GM20000 (cell line): Measurements from ENCODE around the gene C2CD3.

Source experiments
- DNase-seq: peaks from one replicate; pipeline ENCODE4 v3.0.0; 2012; ENCODE audit warnings: low spot score
- CTCF ChIP-seq: IDR thresholded peaks from 2 replicates; pipeline ENCODE4 v1.5.1; 2012; ENCODE audit warnings: mild to moderate bottlenecking, control low read depth; ENCODE audit errors: extremely low read depth, missing control alignments

The C2CD3 gene

DNA sequence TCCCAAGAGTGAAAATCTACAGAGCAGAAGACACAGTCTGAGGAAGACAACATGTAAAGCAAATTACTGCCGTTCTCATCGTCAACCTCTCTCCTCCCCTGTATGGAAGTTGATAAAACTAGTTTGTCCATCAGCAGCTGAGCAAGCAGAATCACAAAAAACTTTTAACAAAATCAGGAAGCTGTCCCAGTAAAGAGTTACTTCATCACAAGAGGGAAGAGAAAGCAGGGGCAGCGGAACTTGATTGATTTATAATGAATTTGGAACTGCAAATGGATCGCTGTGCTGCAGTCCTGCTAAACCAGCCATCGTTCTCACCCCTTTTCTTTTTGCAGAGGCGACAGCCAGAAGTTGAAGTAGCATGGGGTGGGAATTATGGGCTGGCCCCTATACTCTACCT is 148.3 kb downstream of the C2CD3 start:
- no peak for TF ChIP-seq CTCF
- no peak for DNase-seq

DNA sequence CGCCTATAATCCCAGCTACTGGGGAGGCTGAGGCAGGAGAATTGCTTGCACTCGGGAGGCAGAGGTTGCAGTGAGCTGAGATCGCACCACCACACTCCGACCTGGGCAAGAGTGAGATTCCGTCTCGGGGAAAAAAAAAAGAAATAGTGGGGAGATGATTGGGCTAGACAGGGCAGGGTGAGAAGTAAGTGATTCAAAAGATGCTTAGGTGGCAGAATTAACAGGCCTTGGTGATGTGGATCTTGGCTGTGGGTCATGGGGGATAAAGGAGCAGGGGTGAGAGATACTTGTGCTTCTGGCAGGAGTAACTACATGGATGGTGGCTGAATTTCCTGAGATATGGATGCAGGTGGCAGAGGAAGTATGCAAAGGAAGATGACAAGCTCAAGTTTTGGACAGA is 148.8 kb downstream of the C2CD3 start:
- no peak for DNase-seq
- TF ChIP-seq CTCF, result no peak

DNA sequence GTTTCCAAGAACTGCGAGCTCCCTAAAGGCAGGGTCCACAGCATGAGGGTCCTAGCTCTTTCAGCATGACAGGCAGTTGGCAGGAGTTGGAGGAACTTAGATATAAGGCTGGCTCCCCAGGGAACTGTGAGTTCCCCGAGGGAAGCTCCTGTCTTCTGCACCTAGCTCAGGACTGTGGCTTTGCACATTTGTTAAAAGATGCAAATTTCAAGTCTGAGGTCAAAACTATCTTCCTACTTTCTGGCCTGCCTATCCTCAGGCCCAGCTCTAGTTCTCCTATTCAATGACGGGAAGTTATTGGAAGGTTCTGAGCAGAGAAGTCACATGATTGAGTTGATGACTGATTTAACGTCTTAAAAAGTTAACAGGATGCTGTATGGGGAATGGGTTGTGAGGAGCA is 150.3 kb downstream of the C2CD3 start:
- DNase-seq, result peak; percentile 34
- no peak for TF ChIP-seq CTCF

DNA sequence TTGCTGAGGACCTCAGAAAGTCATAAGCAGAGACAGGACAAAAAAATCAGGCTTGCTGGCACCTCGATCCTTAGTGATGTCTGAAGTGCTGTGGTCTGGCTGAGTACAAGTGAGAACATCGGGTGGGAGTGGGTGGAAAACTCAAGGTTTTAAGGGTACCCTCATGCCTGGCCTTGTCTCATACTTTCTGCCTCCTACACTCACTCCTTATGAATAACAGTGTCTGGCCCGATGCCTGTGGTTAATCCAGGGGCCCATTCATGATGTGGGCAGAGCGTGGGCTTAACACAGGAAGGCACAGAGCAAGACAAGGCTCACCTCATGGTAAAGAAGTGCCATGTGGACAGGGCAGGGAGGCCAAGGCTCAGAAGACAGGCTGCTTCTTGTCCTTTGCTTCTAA is 150.9 kb downstream of the C2CD3 start:
- DNase-seq, result no peak
- TF ChIP-seq CTCF, result no peak

- no peak for TF ChIP-seq CTCF
- DNase-seq, result no peak
Measured at GRCh38 chr11:74019104-74019738, 151.6 kb downstream of the C2CD3 start.

GRCh38 chr11:74018331-74019005 is 152.3 kb downstream of the C2CD3 start:
- DNase-seq, result no peak
- TF ChIP-seq CTCF, result no peak

DNA sequence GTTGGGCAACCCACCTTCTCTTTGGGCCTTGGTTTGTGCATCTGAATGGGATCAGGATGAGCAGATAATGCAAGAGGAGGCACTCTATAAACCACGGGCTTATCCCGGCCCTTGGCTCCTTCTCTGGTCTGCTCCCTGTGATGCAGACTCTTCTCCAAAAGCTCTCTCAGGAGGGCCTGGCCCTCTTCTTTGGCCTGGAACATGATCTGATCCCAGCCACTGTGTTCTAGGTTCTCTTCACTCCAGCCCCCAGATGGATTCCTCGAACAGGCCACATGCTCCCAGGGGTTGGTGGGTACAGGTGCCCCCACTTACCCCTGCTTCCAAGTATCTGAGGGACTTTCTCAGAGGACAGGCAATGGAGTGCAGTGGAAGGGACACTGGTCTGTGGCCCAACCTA is 153.2 kb downstream of the C2CD3 start:
- no peak for DNase-seq
- TF ChIP-seq CTCF, result no peak
